ENCODE results near the gene SALL1. TPM values are rescaled to one million over a fixed set of nuclear protein-coding genes. Genes with fewer than 3 reads are reported as not detected.

The SALL1 gene
- total RNA-seq, 3 donors from 2014 or later (not counting 1 experiment from before 2014, with no cell fraction given), result not detected

GRCh38 chr16:51103590-51103989, 47.5 kb downstream of the SALL1 start:
- H3K36me3 ChIP-seq (ENCODE audit: control insufficient read depth, insufficient read depth, low read length), result no peaks in the 10 kb centered on the region
- H3K27me3 Mint-ChIP-seq (ENCODE audit: low read depth in 2 of 2), result peaks cover 4 to 6% of the 10 kb centered on the region in 2 donors
- no peak overlapping the region for H3K4me3 ChIP-seq (ENCODE audit: low read length)
- H3K9me3 Mint-ChIP-seq, result no peaks in the 10 kb centered on the region
- ATAC-seq (no peak), DNase-seq (no peak)
- no peaks in the 10 kb centered on the region for H3K36me3 Mint-ChIP-seq
- 73% methylated on average over 4 of the region's 4 CpGs for WGBS (ENCODE audit: insufficient coverage)
- no peaks in the 10 kb centered on the region for H3K4me1 ChIP-seq (ENCODE audit: control insufficient read depth, insufficient read depth, low read length)
- intact Hi-C loops (cut with micrococcal nuclease), result no loop called here
- H3K27me3 ChIP-seq (ENCODE audit: control insufficient read depth, insufficient read depth, low read length), result no peaks in the 10 kb centered on the region
- no peak overlapping the region for H3K27ac ChIP-seq (ENCODE audit: low read length)
- no peaks in the 10 kb centered on the region for H3K4me1 Mint-ChIP-seq
- no peak overlapping the region for H3K27ac Mint-ChIP-seq
- no peaks in the 10 kb centered on the region for H3K9me3 ChIP-seq (ENCODE audit: control insufficient read depth, insufficient read depth, low read length)
- H3K4me3 Mint-ChIP-seq, result no peak overlapping the region
- no peak for TF ChIP-seq CTCF (IDR thresholded peaks at IDR 0.05)

GRCh38 chr16:51097729-51098128, 53.3 kb downstream of the SALL1 start:
- H3K4me3 ChIP-seq (ENCODE audit: low read length), result no peak overlapping the region
- intact Hi-C loops (cut with micrococcal nuclease), result no loop called here
- no peaks in the 10 kb centered on the region for H3K36me3 Mint-ChIP-seq
- no peaks in the 10 kb centered on the region for H3K4me1 Mint-ChIP-seq
- no peak for DNase-seq
- TF ChIP-seq CTCF (IDR thresholded peaks at IDR 0.05), result no peak
- H3K9me3 ChIP-seq (ENCODE audit: control insufficient read depth, insufficient read depth, low read length), result no peaks in the 10 kb centered on the region
- WGBS (ENCODE audit: insufficient coverage), result 100% methylated on average over 1 of the region's 2 CpGs
- no peak overlapping the region for H3K4me3 Mint-ChIP-seq
- H3K27me3 ChIP-seq (ENCODE audit: control insufficient read depth, insufficient read depth, low read length), result no peaks in the 10 kb centered on the region
- H3K27ac ChIP-seq (ENCODE audit: low read length), result no peak overlapping the region
- ATAC-seq, result no peak
- H3K9me3 Mint-ChIP-seq, result no peaks in the 10 kb centered on the region
- H3K36me3 ChIP-seq (ENCODE audit: control insufficient read depth, insufficient read depth, low read length), result no peaks in the 10 kb centered on the region
- no peak overlapping the region for H3K27ac Mint-ChIP-seq
- peaks cover 3 to 12% of the 10 kb centered on the region in 2 donors for H3K27me3 Mint-ChIP-seq (ENCODE audit: low read depth in 2 of 2)
- H3K4me1 ChIP-seq (ENCODE audit: control insufficient read depth, insufficient read depth, low read length), result no peaks in the 10 kb centered on the region

- Mint-ChIP-seq H3K27ac (no peak overlapping the region), H3K9me3 (peaks cover 0 to 3% of the 10 kb centered on the region in 2 donors), H3K4me1 (no peaks in the 10 kb centered on the region), H3K36me3 (no peaks in the 10 kb centered on the region), H3K27me3 (ENCODE audit: low read depth in 2 of 2) (peaks cover 9 to 12% of the 10 kb centered on the region in 2 donors), H3K4me3 (no peak overlapping the region)
- WGBS (ENCODE audit: insufficient coverage), result 63% methylated on average over 15 of the region's 16 CpGs
- Histone ChIP-seq H3K27ac (ENCODE audit: low read length) (no peak overlapping the region), H3K36me3 (ENCODE audit: control insufficient read depth, insufficient read depth, low read length) (no peaks in the 10 kb centered on the region), H3K27me3 (ENCODE audit: control insufficient read depth, insufficient read depth, low read length) (no peaks in the 10 kb centered on the region), H3K4me1 (ENCODE audit: control insufficient read depth, insufficient read depth, low read length) (no peaks in the 10 kb centered on the region), H3K9me3 (ENCODE audit: control insufficient read depth, insufficient read depth, low read length) (no peaks in the 10 kb centered on the region), H3K4me3 (ENCODE audit: low read length) (no peak overlapping the region)
- intact Hi-C loops (cut with micrococcal nuclease), result no loop called here
- TF ChIP-seq CTCF (IDR thresholded peaks at IDR 0.05), result no peak
- DNase-seq, result no peak
- ATAC-seq, result no peak
Observed at GRCh38 chr16:51095890-51096626, 55.0 kb downstream of the SALL1 start.

All from natural killer cell (primary cell).